Right cardiac atrium (tissue), 5 donors: ENCODE measurements around the gene HOXA2. TPM values are rescaled to one million over a fixed set of nuclear protein-coding genes. Genes with fewer than 3 reads are reported as not detected.

Experiments used
- ATAC-seq, 2 donors: fragments of 200-7000 bp; cut with Tn5 transposase; one replicate each; pipeline versions ENCODE4 v1.8.0 to v1.9.1; 2020; ENCODE audit warnings: moderate library complexity in 2 of 2, mild to moderate bottlenecking in 1 of 2
- DNase-seq, 3 donors: peaks; one replicate each; pipeline ENCODE4 v3.0.0-alpha.2; 2020
- H3K27ac ChIP-seq: one replicate; pipeline ENCODE4 v1.5.1; 2013; ENCODE audit warnings: mild to moderate bottlenecking, low read length, control low read depth, moderate library complexity
- H3K27me3 ChIP-seq: one replicate; pipeline ENCODE4 v1.6.1; 2013; ENCODE audit not compliant: control insufficient read depth, insufficient read depth
- H3K4me1 ChIP-seq: one replicate; pipeline ENCODE4 v1.6.1; 2013; ENCODE audit warnings: low read length; ENCODE audit not compliant: control insufficient read depth, insufficient read depth
- H3K4me3 ChIP-seq: one replicate; pipeline ENCODE4 v1.5.1; 2013; ENCODE audit warnings: low read length, control low read depth
- H3K9me3 ChIP-seq: one replicate; pipeline ENCODE4 v1.6.1; 2013; ENCODE audit warnings: low read length; ENCODE audit not compliant: control insufficient read depth
- WGBS: extraction: QIAGEN DNeasy Blood & Tissue Kit; methylation state at CpG from one replicate; pipeline ENCODE4 v1.1.7; 2013; 5-methylcytosine and 5-hydroxymethylcytosine counted together
- intact Hi-C, 4 donors: fragments of 100-400 bp; cut with DNase I; formaldehyde crosslinking; loops; one replicate each; pipeline versions ENCODE4 v1.11.0 to v1.14.0; 2022 to 2023
- polyA plus RNA-seq: library from polyadenylated mRNA; stranded (reverse); fragments of 200-250 nt; gene quantifications from one replicate; pipeline ENCODE4 v1.2.3, GENCODE V29; 2013
- total RNA-seq, 4 donors: library from RNA; stranded (reverse); fragmentation: NEBNext Ultra II Directional; extraction: Animal tissue kit (Norgen Biotek cat#: 25700); gene quantifications; one replicate each; pipeline ENCODE4 v1.2.1, GENCODE V29; 2021
- donor health status: healthy with polysubstance abuse.
- donor health status: DM: no; HTN: yes; CAD: no.
- donor health status: DM: no; HTN: no; CAD: no.
- donor health status: DM: no; HTN: yes; CAD: no; lungs with severe emphysema.
- donor health status: DM: yes; HTN: yes; CAD: no.

The HOXA2 gene
- total and polyA plus RNA-seq, 5 donors, result 0.12 to 0.60 (median 0.36) TPM; not detected in 1

- H3K27me3 ChIP-seq, result no peaks in the 10 kb centered on the region
- intact Hi-C loops, result no loop called here
- 33% methylated on average over 14 of the region's 14 CpGs for WGBS
- no peaks in the 10 kb centered on the region for H3K9me3 ChIP-seq
- DNase-seq, result no peak
- H3K4me3 ChIP-seq, result no peak overlapping the region
- no peak overlapping the region for H3K27ac ChIP-seq
- H3K4me1 ChIP-seq, result no peaks in the 10 kb centered on the region
- no peak for ATAC-seq
These were observed 20.6 kb upstream of the HOXA2 start for GRCh38 chr7:27123007-27123476.

GRCh38 chr7:27122077-27122910, 19.8 kb upstream of the HOXA2 start:
- intact Hi-C loops, result no loop called here
- no peak for DNase-seq

DNA sequence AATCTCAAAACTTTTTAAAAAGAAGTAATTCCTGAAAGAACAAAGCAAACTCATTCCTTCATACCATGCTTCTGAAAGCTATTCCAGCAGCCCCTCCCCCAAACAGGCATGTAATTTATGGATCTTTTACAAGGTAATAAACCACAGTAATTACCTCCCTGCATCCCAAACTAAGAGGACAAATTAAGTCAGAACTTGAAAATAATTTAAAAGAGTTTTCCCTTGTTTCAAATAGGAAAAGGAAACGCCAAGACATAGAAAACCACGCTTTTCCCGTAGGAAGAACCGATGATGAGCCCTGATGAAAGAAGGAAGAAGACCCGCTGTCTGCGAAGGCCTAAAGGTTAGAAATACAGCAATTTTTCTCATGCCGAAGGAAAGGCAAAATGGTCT, 19.2 kb upstream of the HOXA2 start:
- ATAC-seq (no peak), DNase-seq (no peak)
- Histone ChIP-seq H3K4me3 (peak overlapping the region; percentile 31), H3K4me1 (no peaks in the 10 kb centered on the region), H3K27ac (peak overlapping the region; percentile 8), H3K9me3 (no peaks in the 10 kb centered on the region), H3K27me3 (no peaks in the 10 kb centered on the region)
- 40% methylated on average over 7 of the region's 7 CpGs for WGBS
- intact Hi-C loops, result no loop called here

More at GRCh38 chr7:27122077-27122910, 19.8 kb upstream of the HOXA2 start:
- H3K27me3 ChIP-seq, result no peaks in the 10 kb centered on the region
- no peak for ATAC-seq
- no peaks in the 10 kb centered on the region for H3K4me1 ChIP-seq
- WGBS, result 37% methylated on average over 42 of the region's 42 CpGs
- H3K9me3 ChIP-seq, result no peaks in the 10 kb centered on the region
- H3K27ac ChIP-seq, result peak overlapping the region; percentile 8
- H3K4me3 ChIP-seq, result peak overlapping the region; percentile 31

DNA sequence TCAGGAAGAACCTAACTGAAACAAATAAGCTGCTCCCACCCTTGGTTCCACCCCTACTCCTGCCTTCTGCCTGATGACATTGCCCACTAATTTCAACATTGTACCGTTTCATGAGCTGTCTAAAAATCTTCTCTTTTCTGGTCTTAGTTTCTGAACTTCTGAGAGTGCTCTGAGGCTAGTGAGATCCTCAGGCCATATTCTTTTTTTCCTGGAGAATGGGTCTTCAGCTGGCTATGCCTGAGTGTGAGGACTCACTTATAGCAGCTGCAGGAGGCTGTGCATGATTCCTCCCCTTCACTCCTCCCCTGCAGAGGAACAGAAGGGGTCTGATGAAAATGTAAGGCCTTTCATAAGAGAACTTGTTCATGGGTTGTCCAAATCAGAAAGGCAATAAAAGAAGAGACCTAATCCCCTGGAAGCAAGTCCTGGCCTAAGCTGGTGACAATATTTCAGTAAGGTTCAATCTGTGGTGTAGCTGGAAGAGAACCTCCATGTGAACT, 17.0 kb upstream of the HOXA2 start:
- 56% methylated on average over 1 of the region's 1 CpG for WGBS
- H3K27me3 ChIP-seq, result no peaks in the 10 kb centered on the region
- no peak overlapping the region for H3K4me3 ChIP-seq
- intact Hi-C loops, result no loop called here
- DNase-seq, result no peak
- no peak overlapping the region for H3K27ac ChIP-seq
- H3K4me1 ChIP-seq, result no peaks in the 10 kb centered on the region
- H3K9me3 ChIP-seq, result no peaks in the 10 kb centered on the region
- no peak for ATAC-seq

DNA sequence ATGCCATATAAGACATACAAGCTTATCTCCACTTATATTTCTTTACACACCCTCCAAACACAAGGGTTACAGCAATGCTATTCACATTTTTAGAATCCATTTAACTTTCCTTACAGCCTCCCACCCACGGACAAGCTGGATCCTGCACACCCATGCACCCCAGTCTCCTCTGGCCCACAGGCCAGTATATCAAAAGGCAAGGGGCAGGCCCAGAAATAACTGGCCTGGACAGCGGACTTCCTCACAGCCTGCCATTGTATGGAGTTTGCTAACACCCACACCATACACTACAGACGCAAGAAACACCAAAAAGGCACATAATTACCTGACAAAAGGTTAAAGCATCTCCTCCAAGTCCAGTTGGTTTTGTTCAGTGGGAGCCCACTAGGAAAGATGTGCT, 16.1 kb upstream of the HOXA2 start:
- no peak for DNase-seq
- H3K4me1 ChIP-seq, result no peaks in the 10 kb centered on the region
- 32% methylated on average over 3 of the region's 3 CpGs for WGBS

GRCh38 chr7:27117887-27118491, 15.5 kb upstream of the HOXA2 start:
- Histone ChIP-seq H3K4me1 (no peaks in the 10 kb centered on the region), H3K4me3 (peak overlapping the region; percentile 46), H3K27me3 (no peaks in the 10 kb centered on the region), H3K9me3 (no peaks in the 10 kb centered on the region), H3K27ac (peak overlapping the region; percentile 72)
- WGBS, result 18% methylated on average over 19 of the region's 19 CpGs
- ATAC-seq, result no peak
- intact Hi-C loops, result no loop called here
- DNase-seq, result no peak

More for the DNA sequence above, 16.1 kb upstream of the HOXA2 start:
- Histone ChIP-seq H3K9me3 (no peaks in the 10 kb centered on the region), H3K27ac (peak overlapping the region; percentile 1), H3K4me3 (no peak overlapping the region), H3K27me3 (no peaks in the 10 kb centered on the region)
- intact Hi-C loops, result no loop called here
- ATAC-seq, result no peak

GRCh38 chr7:27116962-27117886, 14.7 kb upstream of the HOXA2 start:
- no peaks in the 10 kb centered on the region for H3K27me3 ChIP-seq
- H3K9me3 ChIP-seq, result no peaks in the 10 kb centered on the region
- WGBS, result 33% methylated on average over 12 of the region's 12 CpGs
- ATAC-seq, result no peak
- peak overlapping the region; percentile 46 for H3K4me3 ChIP-seq
- H3K4me1 ChIP-seq, result no peaks in the 10 kb centered on the region
- no peak for DNase-seq
- intact Hi-C loops, result no loop called here
- peak overlapping the region; percentile 66 for H3K27ac ChIP-seq

DNA sequence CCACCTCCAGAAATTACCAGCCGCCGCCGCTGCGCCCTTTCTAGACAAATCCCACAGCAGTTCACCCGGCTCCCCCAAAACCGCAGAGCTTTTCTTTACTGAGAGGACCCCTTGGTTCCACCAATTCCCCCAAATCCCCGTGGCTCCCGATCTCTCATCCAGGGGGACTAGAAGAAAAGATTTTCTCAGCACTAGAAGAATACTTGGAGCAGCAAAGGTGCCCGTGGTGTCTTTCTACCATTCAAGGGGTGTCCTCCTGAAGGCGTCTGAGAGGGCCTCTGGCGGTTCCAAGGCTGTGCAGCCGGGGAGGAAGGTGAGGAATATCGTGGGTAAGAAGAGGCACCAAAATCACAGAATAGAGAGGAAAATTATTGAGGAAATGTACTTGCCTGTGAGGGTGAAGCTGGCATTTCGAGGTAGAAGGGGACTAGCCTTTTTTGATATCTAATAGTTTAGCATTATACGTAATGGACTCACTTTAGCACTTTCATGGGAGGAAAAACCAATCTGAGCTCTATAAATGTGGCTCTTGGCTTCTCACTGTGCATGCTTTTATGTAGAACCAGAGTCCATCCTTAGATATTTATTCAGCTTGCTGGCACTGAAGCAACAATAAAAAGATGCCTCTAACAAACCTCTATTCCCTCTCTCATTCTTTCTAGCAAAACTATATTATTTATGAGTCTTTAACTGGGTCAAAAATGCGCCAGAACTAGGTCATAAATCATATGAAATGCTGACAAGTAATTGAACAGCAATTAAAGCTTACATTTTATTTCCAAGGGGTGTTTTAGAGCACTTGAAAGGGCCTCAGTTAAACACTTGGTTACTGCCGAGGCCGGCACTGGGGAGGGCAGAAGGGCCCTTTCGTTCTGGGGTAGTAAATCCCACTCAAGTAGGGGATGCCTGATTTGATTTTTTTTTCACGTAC, 13.8 kb upstream of the HOXA2 start:
- ATAC-seq (no peak), DNase-seq (no peak)
- Histone ChIP-seq H3K4me3 (peak overlapping the region; percentile 37), H3K9me3 (no peaks in the 10 kb centered on the region), H3K4me1 (no peaks in the 10 kb centered on the region), H3K27me3 (no peaks in the 10 kb centered on the region), H3K27ac (peak overlapping the region; percentile 63)
- intact Hi-C loops, result no loop called here
- 34% methylated on average over 20 of the region's 20 CpGs for WGBS

GRCh38 chr7:27115221-27116026, 12.9 kb upstream of the HOXA2 start:
- ATAC-seq, result no peak
- peak overlapping the region; percentile 37 for H3K4me3 ChIP-seq
- DNase-seq, result no peak
- H3K27ac ChIP-seq, result peak overlapping the region; percentile 16
- intact Hi-C loops, result no loop called here
- H3K27me3 ChIP-seq, result no peaks in the 10 kb centered on the region
- H3K9me3 ChIP-seq, result no peaks in the 10 kb centered on the region
- WGBS, result 23% methylated on average over 45 of the region's 45 CpGs
- H3K4me1 ChIP-seq, result no peaks in the 10 kb centered on the region
